ENCODE measurements around the gene RIOX2. TPM values are rescaled to one million over a fixed set of nuclear protein-coding genes. Genes with fewer than 3 reads are reported as not detected.

RIOX2 gene
- total and polyA plus RNA-seq, 2 of the 13 experiments (the other 11 are each of a cell fraction or from before 2014, with no cell fraction given), result 19.9 to 43.3 TPM

GRCh38 chr3:97927704-97928103 lies 44.5 kb downstream of the RIOX2 start:
- in situ Hi-C loops (cut with HindIII; ENCODE audit: extremely low pct_ligation_motif_present, low pct_unique_long_range_greater_than_20kb), result no loop called here
- TF ChIP-seq FOXA3 (CRISPR knock-in tag; IDR thresholded peaks at IDR 0.05) (0 out of 2 replicates have a peak, but pooled peaks have one; percentile 27), ZNF773 (CRISPR knock-in tag; IDR thresholded peaks at IDR 0.05; ENCODE audit: borderline replicate concordance) (no peak)

GRCh38 chr3:97917813-97918536 lies 54.3 kb downstream of the RIOX2 start:
- ChIA-PET POLR2A (no interaction called here), CTCF (ENCODE audit: low intra/inter-chr PET ratio, low total read pairs) (no interaction called here)
- in situ Hi-C loops (cut with HindIII; ENCODE audit: extremely low pct_ligation_motif_present, low pct_unique_long_range_greater_than_20kb), result no loop called here
- FAIRE-seq (no peak), DNase-seq (ENCODE audit: low spot score) (peak; percentile 4), ATAC-seq (no peak)
- TF ChIP-seq ATF7 (IDR thresholded peaks at IDR 0.05), result peak; percentile 65
- TF ChIP-seq ATF7 (CRISPR knock-in tag; IDR thresholded peaks at IDR 0.05), result no peak
- no peak for TF ChIP-seq ZNF724P (CRISPR knock-in tag; IDR thresholded peaks at IDR 0.05; ENCODE audit: borderline replicate concordance)
- H3K4me3 ChIP-seq (replicated peaks in 1 of 3; ENCODE audit: insufficient read depth in 1 of 3, low read depth in 2 of 3, low read length in 3 of 3), result no peak overlapping the region
- H3K4me1 ChIP-seq (ENCODE audit: insufficient read depth, low read length), result no peaks in the 10 kb centered on the region
- H3K27me3 ChIP-seq (ENCODE audit: control insufficient read depth in 1 of 2, insufficient read depth in 2 of 2, low read length in 2 of 2), result no peaks in the 10 kb centered on the region
- no peak overlapping the region for H3K4me2 ChIP-seq (ENCODE audit: low read depth, low read length)
- no TSS peak for BruUV-seq (replicated peaks)
- H3K79me2 ChIP-seq (ENCODE audit: insufficient read depth, low read length), result no peaks in the 10 kb centered on the region
- H3K9ac ChIP-seq (ENCODE audit: insufficient read depth, low read depth, low read length), result no peak overlapping the region
- intact Hi-C loops (cut with micrococcal nuclease; ENCODE audit: unreplicated experiment), result no loop called here
- H3K36me3 ChIP-seq (replicated peaks in 1 of 2; ENCODE audit: control insufficient read depth in 1 of 2, insufficient read depth in 2 of 2, low read length in 2 of 2), result peaks cover 0 to 16% of the 10 kb centered on the region in 2 experiments; a peak in 2 of 5 replicates
- H3K9me3 ChIP-seq (ENCODE audit: low read length), result no peaks in the 10 kb centered on the region
- no peak overlapping the region for H3K27ac ChIP-seq (ENCODE audit: extremely low read length, insufficient read depth, low read length)
- no peak overlapping the region for H2AFZ ChIP-seq (ENCODE audit: low read length)
- 95% methylated on average over 3 of the region's 3 CpGs for WGBS (ENCODE audit: low lambda C conversion rate)
- H4K20me1 ChIP-seq (ENCODE audit: insufficient read depth, low read length), result no peaks in the 10 kb centered on the region

More at GRCh38 chr3:97927704-97928103, 44.5 kb downstream of the RIOX2 start:
- peaks cover 11% of the 10 kb centered on the region for H3K4me1 ChIP-seq (ENCODE audit: insufficient read depth, low read length)
- H3K9ac ChIP-seq (ENCODE audit: insufficient read depth, low read depth, low read length), result no peak overlapping the region
- H4K20me1 ChIP-seq (ENCODE audit: insufficient read depth, low read length), result no peaks in the 10 kb centered on the region
- H3K27me3 ChIP-seq (ENCODE audit: control insufficient read depth in 1 of 2, insufficient read depth in 2 of 2, low read length in 2 of 2), result no peaks in the 10 kb centered on the region
- no peaks in the 10 kb centered on the region for H3K9me3 ChIP-seq (ENCODE audit: low read length)
- no peaks in the 10 kb centered on the region for H3K79me2 ChIP-seq (ENCODE audit: insufficient read depth, low read length)
- ChIA-PET CTCF (ENCODE audit: low intra/inter-chr PET ratio, low total read pairs) (no interaction called here), POLR2A (no interaction called here)
- FAIRE-seq (peak; percentile 44), ATAC-seq (peak; percentile 61), DNase-seq (ENCODE audit: low spot score) (peak; percentile 35)
- intact Hi-C loops (cut with micrococcal nuclease; ENCODE audit: unreplicated experiment), result no loop called here
- no peak overlapping the region for H3K4me2 ChIP-seq (ENCODE audit: low read depth, low read length)
- H3K27ac ChIP-seq (ENCODE audit: extremely low read length, insufficient read depth, low read length), result no peak overlapping the region
- H3K36me3 ChIP-seq (replicated peaks in 1 of 2; ENCODE audit: control insufficient read depth in 1 of 2, insufficient read depth in 2 of 2, low read length in 2 of 2), result peaks cover 1 to 5% of the 10 kb centered on the region in 2 experiments; a peak in 2 of 5 replicates
- no peak overlapping the region for H2AFZ ChIP-seq (ENCODE audit: low read length)
- BruUV-seq (replicated peaks), result no TSS peak
- no peak overlapping the region for H3K4me3 ChIP-seq (replicated peaks in 1 of 3; ENCODE audit: insufficient read depth in 1 of 3, low read depth in 2 of 3, low read length in 3 of 3)

Measured in HepG2 (cell line).